IPS DF 4.7 (cell line): ENCODE results near the gene ZNG1B.
"Not testable (repeated sequence)": the region's sequence is repeated elsewhere in the genome, so short reads cannot be mapped to it uniquely, and the experiment has no call there.

Source experiments
- DNase-seq: peaks from one replicate; pipeline ENCODE4 v3.0.0-alpha.2; 2013; ENCODE audit warnings: low spot score; ENCODE audit errors: extremely low read depth

Gene ZNG1B

GRCh38 chr2:113503094-113504042 lies 65.9 kb downstream of the ZNG1B start:
- not testable (repeated sequence) for DNase-seq

- not testable (repeated sequence) for DNase-seq
Observed at GRCh38 chr2:113504081-113504480, 66.6 kb downstream of the ZNG1B start.

GRCh38 chr2:113507394-113508140 lies 70.1 kb downstream of the ZNG1B start:
- not testable (repeated sequence) for DNase-seq

- not testable (repeated sequence) for DNase-seq
Observed at GRCh38 chr2:113508187-113508586, 70.7 kb downstream of the ZNG1B start.

GRCh38 chr2:113510913-113511312 lies 73.4 kb downstream of the ZNG1B start:
- DNase-seq: not testable (repeated sequence)

GRCh38 chr2:113511859-113512258 lies 74.4 kb downstream of the ZNG1B start:
- not testable (repeated sequence) for DNase-seq

GRCh38 chr2:113515457-113515856 lies 78.0 kb downstream of the ZNG1B start:
- DNase-seq: not testable (repeated sequence)

- DNase-seq: not testable (repeated sequence)
Observed at GRCh38 chr2:113515995-113516394, 78.5 kb downstream of the ZNG1B start.

- not testable (repeated sequence) for DNase-seq
Observed at GRCh38 chr2:113517025-113517424, 79.5 kb downstream of the ZNG1B start.

- not testable (repeated sequence) for DNase-seq
Observed at GRCh38 chr2:113520837-113521236, 83.3 kb downstream of the ZNG1B start.

- not testable (repeated sequence) for DNase-seq
Observed at GRCh38 chr2:113521492-113521891, 84.0 kb downstream of the ZNG1B start.

- DNase-seq: not testable (repeated sequence)
Observed at GRCh38 chr2:113524986-113525385, 87.5 kb downstream of the ZNG1B start.

GRCh38 chr2:113527350-113528045 lies 90.0 kb downstream of the ZNG1B start:
- not testable (repeated sequence) for DNase-seq

GRCh38 chr2:113528126-113528525 lies 90.6 kb downstream of the ZNG1B start:
- not testable (repeated sequence) for DNase-seq

GRCh38 chr2:113528904-113529303 lies 91.4 kb downstream of the ZNG1B start:
- DNase-seq: not testable (repeated sequence)

GRCh38 chr2:113532991-113533390 lies 95.5 kb downstream of the ZNG1B start:
- DNase-seq: not testable (repeated sequence)

- not testable (repeated sequence) for DNase-seq
Observed at GRCh38 chr2:113536573-113536972, 99.1 kb downstream of the ZNG1B start.

- not testable (repeated sequence) for DNase-seq
Observed at GRCh38 chr2:113540834-113541203, 103.3 kb downstream of the ZNG1B start.

GRCh38 chr2:113541204-113541975 lies 103.9 kb downstream of the ZNG1B start:
- DNase-seq: not testable (repeated sequence)

- not testable (repeated sequence) for DNase-seq
Observed at GRCh38 chr2:113541976-113542485, 104.5 kb downstream of the ZNG1B start.
